PC-3 (cell line): ENCODE measurements around the gene KIAA1549. TPM values are rescaled to one million over a fixed set of nuclear protein-coding genes. Genes with fewer than 3 reads are reported as not detected.

ENCODE experiments used
- ATAC-seq: fragments of 200-7000 bp; cut with Tn5 transposase; 2 replicates; pipeline ENCODE4 v1.9.1; 2020; ENCODE audit warnings: mild to moderate bottlenecking, moderate library complexity
- BruUV-seq: library from RNA; stranded (reverse); fragments of 400-500 nt; replicated peaks from 2 replicates; lab custom pipeline; 2021; lab: Mats Ljungman, UMichigan
- CTCF ChIA-PET: fragments of 300-600 bp; sonication (Branson Sonifier 250); formaldehyde crosslinking; loops from one replicate; lab custom pipeline; 2022; ENCODE audit warnings: antibody characterized with exemption; lab: Charles Lee
- POLR2A ChIA-PET: fragments of 300-600 bp; sonication (Branson Sonifier 250); formaldehyde crosslinking; loops from one replicate; lab custom pipeline; 2022; ENCODE audit warnings: antibody characterized with exemption; ENCODE audit not compliant: unreplicated experiment; lab: Charles Lee
- DNase-seq: peaks from one replicate; pipeline ENCODE4 v3.0.0-alpha.2; 2015
- H2AFZ ChIP-seq: fragments of 300-600 bp; sonication (generic); 2 replicates; pipeline ENCODE4 v1.6.0; 2016; ENCODE audit warnings: antibody characterized with exemption, low read length
- H3F3A ChIP-seq: fragments of 300-600 bp; sonication (generic); one replicate; pipeline ENCODE4 v1.6.0; 2017; ENCODE audit warnings: antibody characterized with exemption, low read length, control low read depth, mild to moderate bottlenecking; ENCODE audit not compliant: unreplicated experiment
- H3K27ac ChIP-seq: fragments of 300-600 bp; sonication (generic); 2 replicates; pipeline ENCODE4 v1.5.1; 2016; ENCODE audit warnings: mild to moderate bottlenecking, low read length
- H3K27me3 ChIP-seq: fragments of 300-600 bp; sonication (generic); 2 replicates; pipeline ENCODE4 v1.6.1; 2016; ENCODE audit warnings: low read length, mixed read lengths
- H3K36me3 ChIP-seq: fragments of 300-600 bp; sonication (generic); 2 replicates; pipeline ENCODE4 v1.6.1; 2016; ENCODE audit warnings: low read depth, mixed run types, low read length, mixed read lengths
- H3K4me1 ChIP-seq: fragments of 300-600 bp; sonication (generic); 2 replicates; pipeline ENCODE4 v1.5.1; 2016; ENCODE audit warnings: low read length; ENCODE audit not compliant: insufficient read depth
- H3K4me2 ChIP-seq: fragments of 300-600 bp; sonication (generic); 2 replicates; pipeline ENCODE4 v1.6.0; 2016; ENCODE audit warnings: low read length
- H3K4me3 ChIP-seq: fragments of 300-600 bp; sonication (generic); 2 replicates; pipeline ENCODE4 v1.5.1; 2016; ENCODE audit warnings: mild to moderate bottlenecking, low read length, mixed read lengths
- H3K79me2 ChIP-seq: fragments of 300-600 bp; sonication (generic); 2 replicates; pipeline ENCODE4 v1.6.1; 2017; ENCODE audit warnings: low read length, mixed read lengths
- H3K9ac ChIP-seq: fragments of 300-600 bp; sonication (generic); 2 replicates; pipeline ENCODE4 v1.6.0; 2016; ENCODE audit warnings: mild to moderate bottlenecking, low read length
- H3K9me2 ChIP-seq: fragments of 300-600 bp; sonication (generic); replicated peaks from 2 replicates; pipeline ENCODE4 v1.6.1; 2016; ENCODE audit warnings: mixed run types, low read length, mixed read lengths
- H3K9me3 ChIP-seq: fragments of 300-600 bp; sonication (generic); 2 replicates; pipeline ENCODE4 v1.6.1; 2016; ENCODE audit warnings: low read length, mixed read lengths
- H4K20me1 ChIP-seq: fragments of 300-600 bp; sonication (generic); 2 replicates; pipeline ENCODE4 v1.6.1; 2016; ENCODE audit warnings: low read length, mixed read lengths
- EZH2 ChIP-seq: fragments of 300-600 bp; sonication (generic); IDR thresholded peaks from one replicate; pipeline ENCODE4 v1.6.1; 2017; ENCODE audit warnings: antibody characterized with exemption, mild to moderate bottlenecking, low read length; ENCODE audit not compliant: unreplicated experiment
- EZH2phosphoT487 ChIP-seq: fragments of 300-600 bp; sonication (generic); IDR thresholded peaks from 2 replicates; pipeline ENCODE4 v1.6.1; 2018; ENCODE audit warnings: mild to moderate bottlenecking, antibody characterized with exemption, low read length, borderline replicate concordance
- intact Hi-C: fragments of 100-400 bp; cut with micrococcal nuclease; formaldehyde crosslinking; loops from 2 replicates; pipeline ENCODE4 v1.9.0; 2023
- total RNA-seq: library from RNA; depleted of rRNA; stranded (reverse); fragments of >200 nt; gene quantifications from 2 replicates; pipeline ENCODE4 v1.2.3, GENCODE V29; 2014
- TF ChIP-seq, protein P1 (sequence below): fragments of 300-600 bp; sonication (generic); conservative IDR thresholded peaks from 2 replicates; pipeline ENCODE4 v1.5.1; 2017; ENCODE audit warnings: antibody characterized with exemption, low read depth, mild to moderate bottlenecking, low read length

The KIAA1549 gene
- total RNA-seq, 1 experiment from 2014 or later: 8.2 TPM

- TF ChIP-seq EZH2phosphoT487: no peak
- Histone ChIP-seq H3K9ac (no peak overlapping the region), H3K9me3 (no peaks in the 10 kb centered on the region), H3K27ac (no peak overlapping the region), H3K4me1 (no peaks in the 10 kb centered on the region), H3K36me3 (peaks cover 14% of the 10 kb centered on the region; the same call in 1 of the 2 replicates), H4K20me1 (no peaks in the 10 kb centered on the region), H3K9me2 (no peaks in the 10 kb centered on the region), H3F3A (no peaks in the 10 kb centered on the region), H2AFZ (no peak overlapping the region), H3K4me3 (no peak overlapping the region), H3K4me2 (no peak overlapping the region), H3K79me2 (no peaks in the 10 kb centered on the region), H3K27me3 (no peaks in the 10 kb centered on the region)
- no peak for DNase-seq
- no peak for ATAC-seq
- CTCF ChIA-PET: no interaction called here
- intact Hi-C loops: no loop called here
- POLR2A ChIA-PET: interaction anchor here (0.5 kb wide), 1 partner anchor 16 kb away, joined by 3 read pairs; no protein-coding TSS in a partner anchor
- BruUV-seq: no TSS peak
These were observed 73.9 kb downstream of the KIAA1549 start for GRCh38 chr7:138907201-138907847.

GRCh38 chr7:138903859-138904435 lies 77.2 kb downstream of the KIAA1549 start:
- DNase-seq (no peak), ATAC-seq (no peak)
- no peaks in the 10 kb centered on the region for H3K9me2 ChIP-seq
- no peak overlapping the region for H3K4me2 ChIP-seq
- H3K27me3 ChIP-seq: no peaks in the 10 kb centered on the region
- H3K9ac ChIP-seq: no peak overlapping the region
- ChIA-PET POLR2A (no interaction called here), CTCF (interaction anchor here (0.6 kb wide), 1 partner anchor 32 kb away, joined by 3 read pairs; no protein-coding TSS in a partner anchor)
- intact Hi-C loops: no loop called here
- H4K20me1 ChIP-seq: no peaks in the 10 kb centered on the region
- TF ChIP-seq EZH2phosphoT487: no peak
- no peaks in the 10 kb centered on the region for H3K79me2 ChIP-seq
- H3F3A ChIP-seq: peaks cover 11% of the 10 kb centered on the region
- peaks cover 22% of the 10 kb centered on the region; the same call in 1 of the 2 replicates for H3K36me3 ChIP-seq
- H3K27ac ChIP-seq: no peak overlapping the region
- no peaks in the 10 kb centered on the region for H3K9me3 ChIP-seq
- H3K4me3 ChIP-seq: no peak overlapping the region
- no peak overlapping the region for H2AFZ ChIP-seq
- peaks cover 24% of the 10 kb centered on the region for H3K4me1 ChIP-seq
- no TSS peak for BruUV-seq

DNA sequence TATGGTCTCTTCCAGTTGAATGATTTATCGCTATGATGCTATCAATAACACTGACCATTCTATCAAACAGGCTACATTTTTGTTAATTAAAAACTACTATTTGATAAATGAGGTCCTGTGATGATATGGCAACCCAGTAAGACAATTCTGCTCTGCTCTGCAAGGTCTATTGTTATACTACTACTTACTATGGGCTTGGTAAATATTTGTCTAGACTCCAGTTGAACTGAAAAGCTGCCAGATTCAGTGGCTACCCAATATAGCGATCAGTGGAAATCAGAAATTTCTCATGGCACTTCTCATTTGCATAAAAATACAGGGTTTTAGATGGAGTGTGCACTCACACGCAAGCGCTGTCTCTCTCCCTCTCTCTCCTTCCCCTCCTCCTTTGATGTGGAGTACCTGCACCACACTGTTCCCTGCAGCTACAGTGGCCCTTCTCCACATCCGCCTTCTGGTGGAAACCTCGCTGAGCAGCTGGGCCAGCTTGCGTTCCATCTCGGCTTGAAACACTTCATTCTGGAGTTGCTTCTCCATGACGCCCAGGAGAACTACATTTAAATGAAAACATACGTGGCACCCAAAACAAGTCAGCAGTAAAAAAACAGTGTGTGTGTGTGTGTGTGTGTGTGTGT lies 77.9 kb downstream of the KIAA1549 start:
- no peaks in the 10 kb centered on the region for H4K20me1 ChIP-seq
- peaks cover 16% of the 10 kb centered on the region for H3F3A ChIP-seq
- H3K9me3 ChIP-seq: no peaks in the 10 kb centered on the region
- intact Hi-C loops: no loop called here
- H3K36me3 ChIP-seq: peaks cover 23% of the 10 kb centered on the region; the same call in 1 of the 2 replicates
- no peak overlapping the region for H3K9ac ChIP-seq
- no TSS peak for BruUV-seq
- no peak overlapping the region for H2AFZ ChIP-seq
- H3K4me3 ChIP-seq: no peak overlapping the region
- H3K79me2 ChIP-seq: no peaks in the 10 kb centered on the region
- ATAC-seq (no peak), DNase-seq (no peak)
- ChIA-PET CTCF (interaction anchor here (0.6 kb wide), 2 partner anchors 12 to 33 kb away, joined by 3 to 4 read pairs; no protein-coding TSS in a partner anchor), POLR2A (no interaction called here)
- no peak overlapping the region for H3K4me2 ChIP-seq
- H3K27ac ChIP-seq: no peak overlapping the region
- no peaks in the 10 kb centered on the region for H3K27me3 ChIP-seq
- TF ChIP-seq, protein P1, sequence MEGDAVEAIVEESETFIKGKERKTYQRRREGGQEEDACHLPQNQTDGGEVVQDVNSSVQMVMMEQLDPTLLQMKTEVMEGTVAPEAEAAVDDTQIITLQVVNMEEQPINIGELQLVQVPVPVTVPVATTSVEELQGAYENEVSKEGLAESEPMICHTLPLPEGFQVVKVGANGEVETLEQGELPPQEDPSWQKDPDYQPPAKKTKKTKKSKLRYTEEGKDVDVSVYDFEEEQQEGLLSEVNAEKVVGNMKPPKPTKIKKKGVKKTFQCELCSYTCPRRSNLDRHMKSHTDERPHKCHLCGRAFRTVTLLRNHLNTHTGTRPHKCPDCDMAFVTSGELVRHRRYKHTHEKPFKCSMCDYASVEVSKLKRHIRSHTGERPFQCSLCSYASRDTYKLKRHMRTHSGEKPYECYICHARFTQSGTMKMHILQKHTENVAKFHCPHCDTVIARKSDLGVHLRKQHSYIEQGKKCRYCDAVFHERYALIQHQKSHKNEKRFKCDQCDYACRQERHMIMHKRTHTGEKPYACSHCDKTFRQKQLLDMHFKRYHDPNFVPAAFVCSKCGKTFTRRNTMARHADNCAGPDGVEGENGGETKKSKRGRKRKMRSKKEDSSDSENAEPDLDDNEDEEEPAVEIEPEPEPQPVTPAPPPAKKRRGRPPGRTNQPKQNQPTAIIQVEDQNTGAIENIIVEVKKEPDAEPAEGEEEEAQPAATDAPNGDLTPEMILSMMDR: no peak
- TF ChIP-seq EZH2: no peak
- TF ChIP-seq EZH2phosphoT487: no peak
- no peaks in the 10 kb centered on the region for H3K9me2 ChIP-seq
- H3K4me1 ChIP-seq: peaks cover 29% of the 10 kb centered on the region
